ENCODE data around the gene PRKACA. TPM values are rescaled to one million over a fixed set of nuclear protein-coding genes. Genes with fewer than 3 reads are reported as not detected.

PRKACA gene
- total RNA-seq, 2 donors from 2014 or later: 93.2 to 107 TPM

GRCh38 chr19:14088634-14089411 is 28.7 kb downstream of the PRKACA start:
- DNase-seq (ENCODE audit: low spot score) (no peak), ATAC-seq (ENCODE audit: insufficient number of reproducible peaks, low FRiP score, low read depth) (no peak)
- Histone ChIP-seq H3K36me3 (peaks cover 11% of the 10 kb centered on the region), H3K9me3 (peaks cover 7% of the 10 kb centered on the region), H3K27ac (no peak overlapping the region), H3K27me3 (replicated peaks; ENCODE audit: insufficient read depth) (no peaks in the 10 kb centered on the region), H3K4me3 (peak overlapping the region; percentile 70), H3K4me1 (ENCODE audit: control insufficient read depth in 1 of 2, low read depth in 2 of 2) (peaks cover 3 to 20% of the 10 kb centered on the region in 2 donors)
- TF ChIP-seq CTCF (IDR thresholded peaks at IDR 0.05): no peak

DNA sequence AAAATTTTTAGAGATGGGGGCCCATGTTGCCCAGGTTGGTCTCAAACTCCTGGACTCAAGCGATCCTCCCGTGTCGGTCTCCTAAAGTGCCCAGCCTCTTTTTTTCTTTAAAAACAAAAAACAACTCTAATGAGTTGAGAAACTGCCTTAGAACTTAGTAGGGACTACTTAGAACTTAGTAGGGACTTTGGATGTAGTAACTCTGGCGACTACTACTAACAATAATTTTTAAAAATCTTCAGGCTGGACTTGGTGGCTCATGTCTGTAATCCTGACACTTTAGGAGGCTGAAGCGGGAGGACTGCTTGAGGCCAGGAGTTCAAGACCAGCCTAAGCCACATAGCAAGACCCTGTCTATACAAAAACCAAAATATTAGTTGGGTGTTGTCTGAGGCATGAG is 31.5 kb downstream of the PRKACA start:
- Histone ChIP-seq H3K4me1 (ENCODE audit: control insufficient read depth in 1 of 2, low read depth in 2 of 2) (peaks cover 8 to 26% of the 10 kb centered on the region in 2 donors), H3K4me3 (no peak overlapping the region), H3K27ac (no peak overlapping the region), H3K27me3 (replicated peaks; ENCODE audit: insufficient read depth) (no peaks in the 10 kb centered on the region), H3K9me3 (no peaks in the 10 kb centered on the region), H3K36me3 (peaks cover 11% of the 10 kb centered on the region)
- DNase-seq (ENCODE audit: low spot score) (no peak), ATAC-seq (ENCODE audit: insufficient number of reproducible peaks, low FRiP score, low read depth) (no peak)
- TF ChIP-seq CTCF (IDR thresholded peaks at IDR 0.05): no peak

- H3K27ac ChIP-seq: no peak within 1 kb of the TSS
- H3K4me1 ChIP-seq (ENCODE audit: control insufficient read depth in 1 of 2, low read depth in 2 of 2): peaks cover 12 to 31% of the 10 kb centered on the region in 2 donors
- ATAC-seq (ENCODE audit: insufficient number of reproducible peaks, low FRiP score, low read depth): no peak
Observed at GRCh38 chr19:14085309-14085995, 32.1 kb downstream of the PRKACA start, which contains the start of gene C19orf67. Gene C19orf67 (minus strand): TSS chr19:14085783. CDS start chr19:14085627, 156 bp downstream.

DNA sequence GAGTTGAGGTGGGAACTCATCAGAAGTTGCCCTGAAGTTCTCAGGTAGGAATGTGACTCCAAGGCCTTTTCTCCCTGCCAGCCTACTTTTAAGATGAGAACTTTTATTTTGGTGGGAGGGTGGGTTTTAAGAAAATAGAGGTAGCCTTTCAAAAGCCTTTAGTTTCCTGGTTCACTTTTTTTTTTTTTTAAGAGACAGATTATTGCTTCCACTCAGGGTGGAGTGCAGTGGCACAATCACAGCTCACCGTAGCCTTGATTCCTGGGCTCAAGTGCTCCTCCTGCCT is 34.9 kb downstream of the PRKACA start:
- Histone ChIP-seq H3K27me3 (replicated peaks; ENCODE audit: insufficient read depth) (no peaks in the 10 kb centered on the region), H3K9me3 (no peaks in the 10 kb centered on the region), H3K4me1 (ENCODE audit: control insufficient read depth in 1 of 2, low read depth in 2 of 2) (peaks cover 13 to 24% of the 10 kb centered on the region in 2 donors), H3K27ac (peak overlapping the region; percentile 79 to 87), H3K4me3 (peak overlapping the region; percentile 82), H3K36me3 (no peaks in the 10 kb centered on the region)
- no peak for TF ChIP-seq CTCF (IDR thresholded peaks at IDR 0.05)
- DNase-seq (ENCODE audit: low spot score) (no peak), ATAC-seq (ENCODE audit: insufficient number of reproducible peaks, low FRiP score, low read depth) (no peak)

More at GRCh38 chr19:14085309-14085995, 32.1 kb downstream of the PRKACA start, which contains the start of gene C19orf67:
- no peak for TF ChIP-seq CTCF (IDR thresholded peaks at IDR 0.05)
- DNase-seq (ENCODE audit: low spot score): no peak
- Histone ChIP-seq H3K27me3 (replicated peaks; ENCODE audit: insufficient read depth) (no peaks in the 10 kb centered on the region), H3K4me3 (no peak within 1 kb of the TSS), H3K36me3 (peaks cover 11% of the 10 kb centered on the region), H3K9me3 (no peaks in the 10 kb centered on the region)

Measured in thoracic aorta (tissue), 2 donors.